Mammary epithelial cell (primary cell): Measurements from ENCODE around the gene KDM1B.

Experiments
- CTCF ChIP-seq, 2 donors: IDR thresholded peaks in 1 of 2; conservative IDR thresholded peaks in 1 of 2; 2 replicates each; pipeline ENCODE4 v1.5.1; 2011 to 2012; ENCODE audit warnings: inconsistent platforms in 2 of 2, low read length in 2 of 2, mild to moderate bottlenecking in 2 of 2, control low read depth in 1 of 2, low read depth in 1 of 2; ENCODE audit not compliant: insufficient read depth in 1 of 2; ENCODE audit errors: extremely low read depth in 1 of 2
- EZH2 ChIP-seq: IDR thresholded peaks from 2 replicates; pipeline ENCODE4 v1.6.1; 2012; ENCODE audit warnings: low read length, inconsistent platforms, borderline replicate concordance

- TF ChIP-seq CTCF (conservative IDR thresholded peaks at IDR 0.05 in 1 of 2, IDR thresholded peaks at IDR 0.05 in 1 of 2; ENCODE audit: extremely low read depth in 1 of 2, insufficient read depth in 1 of 2, low read depth in 1 of 2, low read length in 2 of 2): no peak
- TF ChIP-seq EZH2: no peak
Measured at GRCh38 chr6:18138906-18139305, 16.3 kb upstream of the KDM1B start.
